Activated B cell treated with CpG ODN at 0.5 μM for 24 hours (primary cell): ENCODE measurements around the gene AP5M1. TPM values are rescaled to one million over a fixed set of nuclear protein-coding genes. Genes with fewer than 3 reads are reported as not detected.

ENCODE experiments used
- ATAC-seq: fragments of 200-7000 bp; cut with Tn5 transposase; one replicate; pipeline ENCODE4 v1.10.0; 2021; ENCODE audit warnings: low read depth, mild to moderate bottlenecking, moderate library complexity
- CTCF ChIA-PET: fragments of 350-600 bp; sonication (Branson Sonifier 250); formaldehyde crosslinking; loops from one replicate; lab custom pipeline; 2021; ENCODE audit warnings: antibody characterized with exemption; lab: Charles Lee
- POLR2A ChIA-PET: fragments of 350-600 bp; sonication (Branson Sonifier 250); formaldehyde crosslinking; loops from one replicate; lab custom pipeline; 2021; ENCODE audit warnings: antibody characterized with exemption; lab: Charles Lee
- DNase-seq: peaks from one replicate; pipeline ENCODE4 v3.0.0; 2022
- H3K27ac Mint-ChIP-seq: one replicate; pipeline ENCODE4 v1.8.0; 2020; ENCODE audit warnings: mixed read lengths
- H3K27me3 Mint-ChIP-seq: one replicate; pipeline ENCODE4 v1.8.0; 2021; ENCODE audit warnings: mixed read lengths
- H3K36me3 Mint-ChIP-seq: one replicate; pipeline ENCODE4 v1.8.0; 2021; ENCODE audit warnings: low read depth, mixed read lengths
- H3K4me1 Mint-ChIP-seq: one replicate; pipeline ENCODE4 v1.8.0; 2021; ENCODE audit warnings: mixed read lengths
- H3K4me3 Mint-ChIP-seq: one replicate; pipeline ENCODE4 v1.8.0; 2020; ENCODE audit warnings: mild to moderate bottlenecking, mixed read lengths
- H3K9me3 Mint-ChIP-seq: one replicate; pipeline ENCODE4 v1.8.0; 2020; ENCODE audit warnings: mixed read lengths
- CTCF ChIP-seq: fragments of 200-600 bp; IDR thresholded peaks from one replicate; pipeline ENCODE4 v1.8.0; 2022; ENCODE audit warnings: antibody characterized with exemption, mild to moderate bottlenecking
- intact Hi-C: fragments of 100-400 bp; cut with micrococcal nuclease; formaldehyde crosslinking; loops from one replicate; pipeline ENCODE4 v1.15.1; 2024
- total RNA-seq: library from RNA; stranded (reverse); gene quantifications from 2 replicates; pipeline ENCODE4 v1.2.3, GENCODE V29; 2022

The AP5M1 gene
- total RNA-seq, 1 donor from 2014 or later, result 54.6 TPM

GRCh38 chr14:57291692-57292647 lies 23.2 kb downstream of the AP5M1 start:
- Mint-ChIP-seq H3K4me1 (no peaks in the 10 kb centered on the region), H3K27ac (no peak overlapping the region), H3K36me3 (peaks cover 39% of the 10 kb centered on the region), H3K27me3 (no peaks in the 10 kb centered on the region), H3K4me3 (no peak overlapping the region), H3K9me3 (no peaks in the 10 kb centered on the region)
- CTCF ChIA-PET, result no interaction called here
- DNase-seq (no peak), ATAC-seq (no peak)
- intact Hi-C loops, result loop anchor here (5.0 to 10.0 kb wide), 2 partner anchors 65 to 227 kb away; no protein-coding TSS in a partner anchor
- TF ChIP-seq CTCF, result no peak
- POLR2A ChIA-PET, result no interaction called here

- Mint-ChIP-seq H3K9me3 (no peaks in the 10 kb centered on the region), H3K27me3 (no peaks in the 10 kb centered on the region), H3K36me3 (peaks cover 27% of the 10 kb centered on the region), H3K4me3 (no peak overlapping the region), H3K27ac (no peak overlapping the region), H3K4me1 (no peaks in the 10 kb centered on the region)
- DNase-seq (no peak), ATAC-seq (no peak)
- ChIA-PET CTCF (interaction anchor here (0.9 to 3.0 kb wide), 2 partner anchors 95 to 804 kb away, joined by 3 to 11 read pairs; no protein-coding TSS in a partner anchor), POLR2A (no interaction called here)
- intact Hi-C loops, result loop anchor here (1.0 to 10.0 kb wide), 3 partner anchors 67 to 804 kb away; no protein-coding TSS in a partner anchor
- TF ChIP-seq CTCF, result no peak
Measured at GRCh38 chr14:57293866-57294837, 25.4 kb downstream of the AP5M1 start.

- H3K4me3 Mint-ChIP-seq, result no peak overlapping the region
- no peaks in the 10 kb centered on the region for H3K9me3 Mint-ChIP-seq
- ChIA-PET CTCF (interaction anchor here (0.6 to 3.0 kb wide), 2 partner anchors 805 to 1973 kb away, joined by 3 to 11 read pairs; no protein-coding TSS in a partner anchor), POLR2A (no interaction called here)
- no peak for TF ChIP-seq CTCF
- ATAC-seq (no peak), DNase-seq (no peak)
- no peaks in the 10 kb centered on the region for H3K4me1 Mint-ChIP-seq
- intact Hi-C loops, result loop anchor here (10.0 kb wide), 1 partner anchor 230 kb away; no protein-coding TSS in a partner anchor
- no peaks in the 10 kb centered on the region for H3K27me3 Mint-ChIP-seq
- peaks cover 17% of the 10 kb centered on the region for H3K36me3 Mint-ChIP-seq
- no peak overlapping the region for H3K27ac Mint-ChIP-seq
Measured at GRCh38 chr14:57295239-57295638, 26.5 kb downstream of the AP5M1 start.

- DNase-seq, result no peak
- POLR2A ChIA-PET, result no interaction called here
- no peak for ATAC-seq
- H3K27ac Mint-ChIP-seq, result no peak overlapping the region
- no peaks in the 10 kb centered on the region for H3K4me1 Mint-ChIP-seq
- intact Hi-C loops, result loop anchor here (10.0 kb wide), 1 partner anchor 233 kb away; no protein-coding TSS in a partner anchor
- CTCF ChIA-PET, result interaction anchor here (0.9 kb wide), 1 partner anchor 808 kb away, joined by 3 read pairs; no protein-coding TSS in a partner anchor
- no peak overlapping the region for H3K4me3 Mint-ChIP-seq
- H3K9me3 Mint-ChIP-seq, result no peaks in the 10 kb centered on the region
- TF ChIP-seq CTCF, result no peak
- no peaks in the 10 kb centered on the region for H3K27me3 Mint-ChIP-seq
- H3K36me3 Mint-ChIP-seq, result no peaks in the 10 kb centered on the region
Measured at GRCh38 chr14:57297852-57298251, 29.1 kb downstream of the AP5M1 start.
